GM23338 (cell line): ENCODE results near the gene ENTREP3. TPM values are rescaled to one million over a fixed set of nuclear protein-coding genes. Genes with fewer than 3 reads are reported as not detected.
A peak's percentile ranks its signal among the peaks of the same experiment; 100 is the strongest.

Experiments used
- CREB1 ChIP-seq: fragments of 250-450 bp; sonication (Bioruptor Pico); IDR thresholded peaks from 2 replicates; pipeline ENCODE4 v1.5.0; 2020; ENCODE audit warnings: low read depth, mild to moderate bottlenecking, moderate library complexity
- CTCF ChIP-seq, 2 experiments: fragments of 200-600 bp in 1 of 2; sonication (generic) in 1 of 2; conservative IDR thresholded peaks; 2 replicates each; pipeline versions ENCODE4 v1.5.1 to v1.6.1; 2016 to 2017; ENCODE audit warnings: antibody characterized with exemption in 2 of 2, low read depth in 2 of 2, mild to moderate bottlenecking in 2 of 2, moderate library complexity in 1 of 2
- ETS1 ChIP-seq: IDR thresholded peaks from 2 replicates; pipeline ENCODE4 v1.6.1; 2016; ENCODE audit warnings: antibody characterized with exemption
- EZH2 ChIP-seq: fragments of 200-600 bp; sonication (generic); IDR thresholded peaks from one replicate; pipeline ENCODE4 v1.8.0; 2017; ENCODE audit warnings: antibody characterized with exemption, mild to moderate bottlenecking, low read depth; ENCODE audit not compliant: unreplicated experiment
- EZH2phosphoT487 ChIP-seq: fragments of 200-600 bp; sonication (generic); IDR thresholded peaks from one replicate; pipeline ENCODE4 v1.8.1; 2018; ENCODE audit warnings: antibody characterized with exemption; ENCODE audit not compliant: unreplicated experiment
- JUNB ChIP-seq: IDR thresholded peaks from one replicate; pipeline ENCODE4 v1.6.1; 2016; ENCODE audit warnings: antibody characterized with exemption; ENCODE audit not compliant: unreplicated experiment
- NANOG ChIP-seq: IDR thresholded peaks from 2 replicates; pipeline ENCODE4 v1.6.1; 2016; ENCODE audit warnings: antibody characterized with exemption, borderline replicate concordance
- POLR2AphosphoS5 ChIP-seq: IDR thresholded peaks from 2 replicates; pipeline ENCODE4 v1.6.1; 2016; ENCODE audit warnings: antibody characterized with exemption, low read depth
- REST ChIP-seq: IDR thresholded peaks from one replicate; pipeline ENCODE4 v1.6.1; 2018; ENCODE audit warnings: antibody characterized with exemption; ENCODE audit not compliant: unreplicated experiment
- ZNF331 ChIP-seq: fragments of 250-450 bp; sonication (Bioruptor Pico); IDR thresholded peaks from 2 replicates; pipeline ENCODE4 v1.5.0; 2020; ENCODE audit warnings: low read depth, mild to moderate bottlenecking, moderate library complexity
- polyA plus RNA-seq: library from polyadenylated mRNA; unstranded; fragments of >200 nt; fragmentation: Nextera tagmentation; extraction: Ambion mirVana; gene quantifications from 2 replicates; pipeline ENCODE4 v1.2.1, GENCODE V29; 2016
- total RNA-seq: library from RNA; depleted of rRNA; stranded (reverse); fragments of >200 nt; shearing (Covaris generic); gene quantifications from 2 replicates; pipeline ENCODE4 v1.2.3, GENCODE V29; 2014

Gene ENTREP3
- total and polyA plus RNA-seq, 2 experiments from 2014 or later = 18.6 to 46.3 TPM

GRCh38 chr1:155277070-155277901 is 22.0 kb upstream of the ENTREP3 start, which contains the start of gene HCN3 (continued):
- no peak for TF ChIP-seq ETS1
- TF ChIP-seq NANOG = no peak
- TF ChIP-seq EZH2 = no peak
- peak; percentile 29 for TF ChIP-seq REST
- no peak for TF ChIP-seq JUNB
- no peak for TF ChIP-seq POLR2AphosphoS5
- TF ChIP-seq EZH2phosphoT487 = no peak
- no peak for TF ChIP-seq CREB1 (CRISPR knock-in tag)
- peak; percentile 45 to 66 for TF ChIP-seq CTCF (conservative IDR thresholded peaks at IDR 0.05; ENCODE audit: low read depth in 2 of 2)
- no peak for TF ChIP-seq ZNF331 (CRISPR knock-in tag)
